Activated gamma-delta T cell (primary cell): ENCODE data around the gene OR9Q2.
"Not testable (repeated sequence)": the region's sequence is repeated elsewhere in the genome, so short reads cannot be mapped to it uniquely, and the experiment has no call there.

Experiments
- DNase-seq: peaks from one replicate; lab custom pipeline; 2025; lab: John Stamatoyannopoulos, UW
- total RNA-seq, 2 donors: gene quantifications; one replicate each; lab custom pipeline; 2026; lab: John Stamatoyannopoulos, UW

Gene OR9Q2, protein sequence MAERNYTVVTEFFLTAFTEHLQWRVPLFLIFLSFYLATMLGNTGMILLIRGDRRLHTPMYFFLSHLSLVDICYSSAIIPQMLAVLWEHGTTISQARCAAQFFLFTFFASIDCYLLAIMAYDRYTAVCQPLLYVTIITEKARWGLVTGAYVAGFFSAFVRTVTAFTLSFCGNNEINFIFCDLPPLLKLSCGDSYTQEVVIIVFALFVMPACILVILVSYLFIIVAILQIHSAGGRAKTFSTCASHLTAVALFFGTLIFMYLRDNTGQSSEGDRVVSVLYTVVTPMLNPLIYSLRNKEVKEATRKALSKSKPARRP
- 0 reads per million in 2 donors for total RNA-seq

DNA sequence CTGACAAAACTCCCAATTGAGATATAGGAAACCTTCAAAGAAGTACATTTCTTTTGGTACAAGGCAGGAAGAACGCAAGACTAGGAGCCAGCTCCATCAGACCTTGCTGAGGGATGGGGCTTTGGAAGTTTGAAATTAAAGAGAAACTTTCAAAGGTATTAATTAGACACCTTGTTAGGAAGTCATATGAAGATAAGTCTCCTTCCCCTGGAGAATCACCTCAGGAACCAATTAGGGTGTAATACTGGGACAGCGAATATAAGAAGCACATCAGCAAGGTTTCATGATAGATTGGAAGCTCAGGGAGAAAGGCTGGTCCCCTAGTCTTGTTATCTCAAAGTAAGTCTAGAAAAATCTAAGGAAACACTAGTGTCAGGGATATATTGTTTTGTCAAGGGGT, at the start of gene OR9Q2:
TSS of gene OR9Q2 (plus strand) at position 301 of the 400 bp plus-strand sequence. CDS start 1,421 bp downstream, outside the sequence.
- DNase-seq, result no peak

DNA sequence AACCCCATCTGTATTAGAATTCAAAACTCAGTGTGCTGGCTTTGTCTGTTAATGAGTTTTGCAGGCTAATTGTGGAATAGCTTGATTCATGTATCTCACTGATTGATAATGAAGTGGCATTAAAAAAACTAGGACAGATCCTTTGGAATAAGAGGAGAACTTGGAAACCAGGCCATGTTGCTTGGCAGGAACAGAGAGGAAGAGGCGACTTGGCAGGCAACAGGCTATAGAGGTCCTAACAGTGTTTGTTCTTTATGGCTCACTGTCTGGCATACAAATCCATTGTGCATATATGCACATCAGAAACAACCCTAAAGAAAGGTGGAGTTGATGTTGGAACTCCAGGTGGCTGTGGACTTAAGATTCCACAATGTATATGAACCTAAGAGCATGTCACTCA, 46.1 kb upstream of the OR9Q2 start:
- DNase-seq, result no peak

DNA sequence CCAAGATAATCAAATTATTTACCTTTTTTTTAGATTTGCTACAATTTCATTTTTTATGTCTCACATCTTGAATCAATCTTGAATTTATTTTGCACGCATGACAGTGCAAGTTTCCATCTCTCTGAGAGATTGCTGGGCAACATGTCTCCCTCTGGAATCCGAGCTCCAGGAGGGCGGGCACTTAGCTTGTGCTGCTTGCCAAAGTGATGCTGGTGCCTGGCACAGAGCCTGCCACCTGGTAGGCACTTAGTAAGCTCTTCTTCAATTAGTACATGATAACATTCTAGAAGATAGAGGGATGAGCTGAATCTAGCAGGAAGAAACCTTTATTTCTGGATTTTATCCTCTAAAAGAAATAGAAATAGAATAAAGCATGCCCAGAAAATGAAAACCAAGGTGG, 36.1 kb upstream of the OR9Q2 start:
- no peak for DNase-seq

DNA sequence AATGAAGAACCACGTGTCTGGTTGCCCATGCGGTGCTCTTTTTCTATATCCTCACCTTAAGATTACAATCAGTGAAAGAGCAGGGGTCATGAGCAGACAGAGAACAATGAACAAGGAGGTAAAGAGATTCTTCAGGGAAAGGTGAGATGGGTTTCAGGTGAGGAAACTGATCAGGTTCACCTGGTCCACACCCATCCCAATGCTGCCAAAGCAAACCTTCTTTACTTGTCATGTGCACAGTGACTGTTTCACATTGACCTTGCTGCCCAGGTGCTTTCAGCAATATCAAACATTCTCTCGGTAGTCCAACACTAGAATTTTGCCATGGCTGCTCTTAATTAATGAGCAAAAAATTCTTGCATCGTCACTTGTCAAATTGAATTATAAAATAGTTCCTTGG, 24.5 kb upstream of the OR9Q2 start:
- DNase-seq, result no peak

DNA sequence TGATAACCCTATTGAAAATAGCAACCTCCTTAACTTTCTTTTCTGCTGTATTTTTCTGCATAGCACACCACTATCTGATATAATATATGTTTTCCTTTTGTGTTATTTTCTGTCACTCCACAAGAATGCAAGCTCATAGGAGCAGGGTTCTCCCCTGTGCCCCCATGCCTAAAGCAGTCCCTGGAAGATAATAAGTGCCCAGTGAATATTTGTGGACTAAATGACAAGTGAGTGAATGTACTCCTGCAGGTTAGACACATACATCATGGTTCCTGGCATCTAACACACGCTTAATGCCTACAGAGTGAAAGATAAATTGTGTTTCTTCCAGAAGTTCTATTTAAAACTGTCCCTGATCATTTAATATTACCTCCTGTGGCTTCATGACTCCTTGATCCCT, 23.9 kb upstream of the OR9Q2 start:
- no peak for DNase-seq

DNA sequence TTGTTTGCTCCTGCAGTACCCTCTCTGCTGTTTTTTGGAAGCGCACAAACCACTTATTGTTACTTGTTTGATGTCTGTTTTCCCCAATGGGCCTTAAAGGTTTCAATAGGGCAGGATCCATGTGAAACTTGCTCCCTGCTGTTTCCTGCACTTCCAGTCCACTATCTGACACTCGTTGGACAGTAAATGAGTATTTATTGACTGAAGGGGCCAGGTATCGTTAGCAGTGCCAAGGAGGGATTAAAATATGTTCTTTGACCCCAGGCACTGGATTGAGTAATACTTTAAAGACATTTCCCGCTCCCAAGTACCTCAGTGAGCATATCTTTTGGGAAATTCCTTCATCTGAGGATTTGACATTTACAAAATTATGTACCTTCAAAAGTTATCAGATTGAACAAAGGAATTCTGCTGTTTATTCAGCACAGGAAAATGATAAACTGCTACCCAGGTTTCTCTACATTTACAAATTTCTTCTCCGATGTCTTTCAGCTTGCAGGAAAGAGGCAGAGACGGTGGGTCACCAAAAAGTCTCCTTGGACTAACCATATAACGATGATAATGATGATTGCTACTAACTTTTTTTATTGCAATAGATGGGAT, 23.3 kb upstream of the OR9Q2 start:
- no peak for DNase-seq

DNA sequence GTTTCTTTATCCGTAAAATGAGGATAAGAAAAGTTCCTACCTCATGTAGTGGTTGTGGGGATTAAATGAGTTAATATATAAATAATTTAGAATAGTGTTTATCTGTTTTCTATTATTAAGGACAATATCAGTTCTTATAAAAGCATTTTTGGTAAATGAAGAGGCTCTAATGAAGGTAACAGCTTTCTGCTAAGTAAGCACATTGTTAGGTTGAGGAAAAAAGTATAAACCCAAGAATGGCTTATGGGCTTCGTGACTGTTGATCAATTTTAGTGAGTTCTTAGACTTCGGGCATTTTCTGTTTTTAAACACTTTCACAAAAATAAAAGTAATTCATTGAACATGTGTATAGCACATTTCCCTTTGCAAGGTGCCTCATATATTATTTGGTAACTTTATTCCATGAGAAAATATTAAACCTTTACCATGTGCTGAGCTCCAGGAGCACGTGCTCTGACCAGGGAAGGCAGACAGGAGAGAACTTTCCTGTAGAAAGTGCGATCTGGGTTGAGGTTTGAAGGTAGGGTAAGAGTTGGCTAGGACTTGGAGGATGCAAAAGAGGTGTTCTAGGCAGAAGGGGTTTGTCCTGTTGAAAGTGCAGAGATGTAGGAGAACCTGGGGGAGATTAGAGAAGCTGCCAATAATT, 11.3 kb upstream of the OR9Q2 start:
- DNase-seq, result no peak

DNA sequence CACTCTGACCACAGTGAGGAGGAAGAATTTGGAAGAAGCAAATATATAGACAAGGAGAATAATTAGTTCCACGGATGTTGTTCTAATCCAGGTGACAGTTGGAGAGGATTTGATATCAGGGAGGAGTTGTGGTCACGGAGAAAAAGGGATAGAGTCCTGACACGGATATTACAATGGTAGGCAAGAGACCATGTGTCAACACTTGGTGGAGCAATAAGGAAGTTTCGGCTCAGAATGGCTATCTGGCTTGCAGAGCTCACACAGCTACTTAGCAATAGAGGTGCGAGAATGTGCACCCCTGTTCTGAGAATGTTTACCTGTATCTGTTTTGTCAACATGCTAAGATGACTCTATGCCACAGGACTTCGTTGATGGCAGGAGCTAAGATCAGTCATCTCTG, 10.4 kb upstream of the OR9Q2 start:
- DNase-seq, result no peak

DNA sequence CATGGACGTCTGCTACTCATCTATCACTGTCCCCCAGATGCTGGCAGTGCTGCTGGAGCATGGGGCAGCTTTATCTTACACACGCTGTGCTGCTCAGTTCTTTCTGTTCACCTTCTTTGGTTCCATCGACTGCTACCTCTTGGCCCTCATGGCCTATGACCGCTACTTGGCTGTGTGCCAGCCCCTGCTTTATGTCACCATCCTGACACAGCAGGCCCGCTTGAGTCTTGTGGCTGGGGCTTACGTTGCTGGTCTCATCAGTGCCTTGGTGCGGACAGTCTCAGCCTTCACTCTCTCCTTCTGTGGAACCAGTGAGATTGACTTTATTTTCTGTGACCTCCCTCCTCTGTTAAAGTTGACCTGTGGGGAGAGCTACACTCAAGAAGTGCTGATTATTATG, 9.2 kb upstream of the OR9Q2 start:
- no peak for DNase-seq

DNA sequence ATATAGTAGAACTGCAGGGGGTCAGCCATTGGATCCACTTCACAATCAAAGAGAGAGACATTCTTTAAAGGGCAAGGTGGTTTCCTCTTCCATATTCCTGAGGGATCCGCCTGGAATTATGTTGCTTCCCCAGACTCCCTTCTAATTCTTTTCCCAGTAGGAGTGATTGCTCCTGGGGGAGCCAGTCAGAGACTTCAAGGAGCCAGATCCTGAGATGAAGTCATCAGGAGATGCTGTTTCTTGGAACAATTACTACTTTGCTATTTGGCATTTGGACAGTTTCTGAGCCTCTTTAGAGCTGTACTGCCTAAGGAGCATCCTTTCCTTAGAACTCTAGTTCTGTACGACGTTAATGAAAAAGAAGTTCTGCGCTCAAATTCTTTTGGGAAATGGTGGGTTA, 1.9 kb upstream of the OR9Q2 start:
- no peak for DNase-seq

DNA sequence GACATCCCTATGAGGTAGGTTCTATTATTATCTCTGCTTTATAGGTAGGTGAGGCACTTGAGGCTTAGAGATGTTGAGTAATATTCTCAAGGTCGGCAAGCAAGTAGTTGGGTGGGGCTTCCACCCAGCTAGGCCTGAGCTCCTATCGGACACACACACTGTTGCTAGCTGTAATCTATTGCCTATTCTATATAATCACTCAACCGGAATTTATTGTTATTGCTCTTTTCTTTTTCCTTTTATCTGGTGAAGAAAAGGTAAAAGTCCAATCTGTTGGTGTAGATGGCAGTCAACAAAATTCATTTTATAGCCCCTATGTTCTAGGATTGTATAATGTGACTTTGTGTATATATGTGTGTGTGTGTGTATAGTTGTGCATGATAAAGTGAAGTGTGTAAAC, 3.4 kb downstream of the OR9Q2 start:
- DNase-seq, result no peak

DNA sequence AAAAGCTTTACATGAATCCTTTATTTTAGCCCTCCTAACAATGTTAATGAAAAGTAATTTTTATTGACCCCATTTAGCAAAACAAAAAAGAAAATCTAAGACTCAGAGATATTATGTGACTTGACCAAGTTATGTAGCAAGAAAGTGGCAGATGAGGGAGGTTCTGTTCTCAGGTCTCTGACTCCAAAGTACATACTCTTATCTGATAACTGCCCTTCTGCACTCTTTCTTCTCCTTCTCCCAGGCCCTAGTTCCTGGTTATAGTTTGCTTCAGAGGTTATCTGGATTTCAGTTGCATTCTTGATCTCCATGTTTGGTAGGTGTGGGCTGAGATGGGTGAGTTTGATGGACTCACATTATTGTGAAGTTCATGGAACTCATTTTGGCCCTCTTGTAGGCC, 4.5 kb downstream of the OR9Q2 start:
- DNase-seq, result no peak

DNA sequence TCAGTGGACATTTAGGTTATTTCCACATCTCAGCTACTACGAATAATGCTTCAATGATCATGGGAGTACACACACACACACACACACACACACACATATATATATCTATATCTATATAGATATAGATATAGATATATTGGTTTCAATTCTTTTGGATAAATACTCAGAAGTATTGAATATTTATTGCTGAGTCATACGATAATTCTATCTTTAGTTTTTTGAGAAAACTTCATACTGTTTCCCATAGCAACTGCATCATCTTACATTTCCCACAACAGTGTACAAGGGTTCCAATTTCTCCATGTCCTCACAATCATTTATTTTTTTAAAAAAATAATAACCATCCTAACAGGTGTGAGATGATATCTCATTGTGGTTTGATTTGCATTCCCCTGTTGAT, 7.1 kb downstream of the OR9Q2 start:
- no peak for DNase-seq

DNA sequence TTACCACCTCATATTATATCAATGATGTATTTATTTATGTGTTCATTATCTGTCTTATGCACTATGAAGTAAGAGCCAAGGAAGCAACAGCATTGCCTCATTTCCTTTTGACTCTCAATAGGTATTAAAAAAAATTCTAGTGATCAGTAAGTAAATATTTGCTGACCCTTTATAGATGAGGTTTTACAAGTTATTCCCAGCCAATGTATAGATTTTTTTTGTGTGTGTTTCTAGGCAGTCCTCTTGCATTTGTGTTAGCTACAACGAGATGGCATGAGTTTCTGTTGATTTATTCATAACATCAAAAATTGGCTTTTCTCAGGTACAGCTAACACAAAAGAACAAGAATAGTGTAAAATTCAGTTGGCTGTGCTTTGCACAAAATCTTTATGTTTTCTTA, 10.4 kb downstream of the OR9Q2 start:
- no peak for DNase-seq

DNA sequence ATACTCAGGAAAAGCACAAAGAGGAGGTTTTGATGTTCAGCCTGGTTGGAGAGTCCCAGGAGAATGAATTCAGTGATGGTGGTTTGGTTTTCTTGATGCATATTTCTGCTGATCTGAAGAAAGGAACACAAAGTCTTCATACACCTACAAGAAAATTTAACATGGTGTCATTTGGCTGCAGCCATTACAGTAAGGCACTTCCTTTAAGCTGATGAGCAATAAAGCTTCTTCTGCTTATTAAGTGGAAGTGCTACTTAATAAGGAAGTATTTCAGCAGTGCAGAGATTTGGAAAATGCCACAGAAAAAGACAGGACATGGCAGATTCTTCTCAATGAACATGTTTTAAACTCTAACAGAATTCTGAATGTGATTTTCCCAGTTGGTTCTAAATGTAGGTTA, 15.2 kb downstream of the OR9Q2 start, which contains the start of gene OR1S2:
TSS of gene OR1S2 (minus strand) at position 101 of the 400 bp plus-strand sequence. CDS start at position 101, 0 bp downstream.
- DNase-seq, result no peak

DNA sequence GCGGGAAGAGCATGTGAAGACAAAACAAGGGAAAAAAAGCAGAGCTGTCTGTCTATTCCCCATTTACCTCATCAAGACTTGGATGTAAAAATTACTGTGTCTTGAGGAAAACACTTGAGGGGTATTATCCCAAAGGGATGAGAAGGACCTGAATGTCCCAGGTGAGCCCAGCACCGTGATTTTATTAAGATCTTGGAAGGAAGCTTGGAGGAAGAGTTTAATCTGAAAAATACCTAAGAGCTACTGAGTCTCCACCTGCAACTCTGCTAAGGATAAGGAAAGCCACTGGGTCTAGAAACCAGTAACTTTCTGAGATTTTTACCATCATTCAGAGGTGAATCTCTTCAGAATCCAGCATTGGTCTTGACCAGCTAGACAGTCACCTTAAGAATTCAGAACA, 23.6 kb downstream of the OR9Q2 start, which contains the start of gene OR1S1:
TSS of gene OR1S1 (plus strand) at position 301 of the 400 bp plus-strand sequence.
- not testable (repeated sequence) for DNase-seq

DNA sequence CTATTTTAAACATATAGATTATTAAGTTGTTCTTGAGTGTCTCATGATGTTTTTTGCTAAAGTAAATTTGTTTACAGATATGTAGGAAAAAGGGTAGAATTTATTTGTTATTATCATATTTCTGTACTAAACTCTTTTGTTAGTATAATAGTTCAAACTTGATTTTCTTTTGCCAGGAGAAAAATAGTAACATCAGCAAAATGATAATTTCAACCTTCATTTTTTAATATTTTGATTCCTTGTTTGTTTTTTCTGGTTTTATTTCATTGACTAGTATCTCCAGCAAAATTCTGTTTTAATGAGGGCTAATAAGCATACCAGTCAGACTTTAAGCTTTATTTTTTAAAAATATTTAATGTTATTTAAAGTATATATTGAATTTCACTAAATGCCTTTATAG, 27.6 kb downstream of the OR9Q2 start:
- no peak for DNase-seq

DNA sequence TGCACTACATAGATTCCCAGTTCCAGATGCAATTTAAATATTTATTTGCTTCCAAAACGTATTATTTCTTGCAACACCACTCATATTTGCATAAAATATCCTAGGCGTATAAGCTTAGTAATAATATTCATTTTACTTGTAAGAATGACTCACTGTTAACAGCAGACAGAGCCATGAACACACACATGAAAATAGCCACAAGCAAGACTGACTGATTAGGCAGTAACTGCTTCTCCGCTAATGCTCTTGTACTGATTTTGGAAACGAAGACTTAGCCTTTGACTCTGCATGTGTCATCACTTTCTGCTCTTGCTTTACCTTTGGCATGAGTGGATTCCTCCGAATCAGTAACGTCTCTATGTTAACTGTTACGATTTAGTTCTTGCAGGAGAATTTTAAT, 33.9 kb downstream of the OR9Q2 start:
- no peak for DNase-seq

DNA sequence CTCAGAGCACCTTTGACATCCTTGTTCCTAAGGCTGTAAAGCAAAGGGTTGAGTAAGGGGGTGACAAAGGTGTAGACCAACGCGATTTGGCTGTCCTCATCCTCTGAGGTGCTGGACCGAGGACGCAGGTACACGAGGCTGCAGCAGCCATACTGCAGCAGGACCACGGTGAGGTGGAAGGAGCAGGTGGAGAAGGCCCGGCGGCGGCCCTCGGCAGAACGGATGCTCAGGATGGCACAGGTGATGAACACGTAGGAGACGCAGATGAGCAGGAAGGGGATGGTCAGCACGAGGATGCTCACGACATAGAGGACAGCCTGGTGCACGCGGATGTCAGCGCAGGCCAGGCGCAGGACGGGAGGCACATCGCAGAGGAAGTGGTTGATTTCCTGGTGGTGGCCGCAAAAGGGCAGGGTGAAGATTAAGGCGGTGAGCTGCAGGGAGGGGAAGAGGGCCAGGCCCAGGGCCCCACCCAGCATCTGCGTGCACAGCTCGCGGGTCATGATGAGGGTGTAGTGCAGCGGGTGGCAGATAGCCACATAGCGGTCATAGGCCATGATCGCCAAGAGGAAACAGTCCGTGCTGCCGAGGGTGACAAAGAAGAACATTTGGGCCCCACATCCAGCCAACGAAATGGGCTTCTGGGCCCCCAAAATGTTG, 39.2 kb downstream of the OR9Q2 start:
- DNase-seq, result no peak
